Measurements from ENCODE around the gene TRIP10.
"Not testable (repeated sequence)": the region's sequence is repeated elsewhere in the genome, so short reads cannot be mapped to it uniquely, and the experiment has no call there.

Gene TRIP10, protein sequence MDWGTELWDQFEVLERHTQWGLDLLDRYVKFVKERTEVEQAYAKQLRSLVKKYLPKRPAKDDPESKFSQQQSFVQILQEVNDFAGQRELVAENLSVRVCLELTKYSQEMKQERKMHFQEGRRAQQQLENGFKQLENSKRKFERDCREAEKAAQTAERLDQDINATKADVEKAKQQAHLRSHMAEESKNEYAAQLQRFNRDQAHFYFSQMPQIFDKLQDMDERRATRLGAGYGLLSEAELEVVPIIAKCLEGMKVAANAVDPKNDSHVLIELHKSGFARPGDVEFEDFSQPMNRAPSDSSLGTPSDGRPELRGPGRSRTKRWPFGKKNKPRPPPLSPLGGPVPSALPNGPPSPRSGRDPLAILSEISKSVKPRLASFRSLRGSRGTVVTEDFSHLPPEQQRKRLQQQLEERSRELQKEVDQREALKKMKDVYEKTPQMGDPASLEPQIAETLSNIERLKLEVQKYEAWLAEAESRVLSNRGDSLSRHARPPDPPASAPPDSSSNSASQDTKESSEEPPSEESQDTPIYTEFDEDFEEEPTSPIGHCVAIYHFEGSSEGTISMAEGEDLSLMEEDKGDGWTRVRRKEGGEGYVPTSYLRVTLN

DNA sequence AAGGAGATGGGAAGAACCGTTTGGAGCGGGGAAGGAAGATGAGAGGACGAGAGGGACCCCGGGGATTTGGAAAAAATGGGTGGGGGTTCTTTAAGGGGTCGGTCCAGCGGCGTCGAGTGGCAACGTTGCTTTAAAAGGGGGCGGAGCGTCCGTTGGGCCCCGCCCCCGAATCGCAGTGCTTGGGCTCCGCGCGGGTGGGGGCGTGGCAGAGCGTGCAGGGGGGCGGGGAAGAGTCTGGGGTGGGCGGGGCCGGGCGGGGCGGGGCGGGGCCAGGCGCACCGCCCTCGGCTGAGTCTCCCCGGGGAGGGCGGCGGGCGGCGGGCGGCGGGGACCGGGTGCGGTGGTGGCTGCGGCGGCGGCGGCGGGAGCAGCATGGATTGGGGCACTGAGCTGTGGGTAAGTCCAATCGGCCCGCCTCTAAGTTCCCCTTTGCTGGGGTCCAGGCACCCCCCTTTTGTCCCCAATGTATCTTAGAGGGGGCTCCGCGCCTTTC, at the start of gene TRIP10:
Gene TRIP10, plus strand, starts transcription at position 291 of the 493 bp plus-strand sequence. Its CDS starts 82 bp downstream, at position 373.
- DNase-seq (ENCODE audit: low read depth in 1 of 2, low spot score in 1 of 2): peak; percentile 69 to 70

DNA sequence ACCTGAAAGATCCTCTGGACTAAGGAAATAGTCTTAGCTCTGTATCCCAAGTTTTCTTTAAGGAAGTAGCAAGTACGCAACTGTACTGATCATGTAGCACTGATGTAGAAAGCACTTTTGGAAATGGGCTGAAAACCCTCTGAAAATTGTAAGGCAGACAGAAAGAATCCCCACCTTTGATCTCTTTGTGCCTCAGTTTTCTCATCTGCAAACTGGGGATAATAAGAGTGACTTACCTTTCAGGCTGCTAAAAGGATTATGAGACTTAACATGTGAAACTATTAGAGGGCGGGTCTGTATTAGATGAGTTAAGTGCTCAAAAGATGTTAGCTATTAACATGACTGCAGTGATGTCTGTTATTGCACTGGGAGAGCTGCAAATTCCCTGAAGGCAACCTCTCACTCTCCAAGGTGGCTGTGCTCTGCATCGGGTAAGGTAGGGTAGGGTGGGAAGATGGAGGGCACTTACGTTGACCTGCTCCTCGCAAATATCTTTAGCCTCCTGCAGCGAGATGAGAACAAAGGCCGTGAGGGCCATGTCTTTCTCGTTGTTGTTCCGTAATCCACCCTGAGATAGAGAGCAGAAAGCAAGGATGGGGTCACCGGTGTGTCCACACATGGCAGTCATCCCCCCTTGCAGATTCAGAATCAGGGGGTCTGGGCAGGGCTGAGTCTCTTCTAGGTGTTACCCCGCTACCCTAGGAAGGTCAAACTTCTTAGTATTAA, 49.2 kb upstream of the TRIP10 start:
- no peak for DNase-seq (ENCODE audit: low read depth in 1 of 2, low spot score in 1 of 2)

DNA sequence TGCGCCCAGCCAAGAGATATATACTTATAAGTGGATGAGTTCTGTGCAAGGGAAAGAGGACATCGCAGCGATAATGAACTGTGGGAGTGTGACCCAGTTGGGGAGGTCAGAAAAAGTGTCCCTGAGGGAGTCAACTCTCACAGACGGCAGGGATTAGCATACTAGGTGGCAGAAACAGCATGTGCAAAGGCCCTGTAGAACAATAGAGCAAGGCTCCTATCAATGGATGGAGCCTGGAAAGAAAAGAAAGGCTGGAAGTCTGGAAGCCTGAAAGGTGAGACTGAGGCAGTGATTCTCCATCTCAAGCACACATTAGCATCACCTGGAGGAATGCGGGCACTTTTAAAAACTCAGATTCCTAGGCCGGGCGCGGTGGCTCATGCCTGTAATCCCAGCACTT, 48.1 kb upstream of the TRIP10 start:
- DNase-seq (ENCODE audit: low read depth in 1 of 2, low spot score in 1 of 2): no peak

DNA sequence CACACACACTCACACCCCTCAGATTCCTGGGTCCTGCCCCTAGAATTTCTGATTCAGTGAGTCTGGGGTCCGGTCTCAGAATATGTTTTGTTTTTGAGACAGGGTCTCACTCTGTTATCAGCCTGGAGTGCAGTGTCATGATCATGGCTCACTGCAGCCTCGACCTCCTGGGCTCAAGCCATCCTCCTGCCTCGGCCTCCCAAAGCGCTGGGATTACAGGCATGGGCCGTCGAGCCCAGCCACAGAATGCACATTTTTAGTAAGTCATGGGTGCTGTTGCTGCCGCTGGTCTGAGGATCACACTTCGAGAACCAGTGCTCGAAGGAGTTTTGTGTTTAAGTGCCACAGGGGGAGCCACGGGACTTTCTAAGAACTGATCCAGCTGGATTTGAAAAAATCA, 47.5 kb upstream of the TRIP10 start:
- DNase-seq (ENCODE audit: low read depth in 1 of 2, low spot score in 1 of 2): no peak

DNA sequence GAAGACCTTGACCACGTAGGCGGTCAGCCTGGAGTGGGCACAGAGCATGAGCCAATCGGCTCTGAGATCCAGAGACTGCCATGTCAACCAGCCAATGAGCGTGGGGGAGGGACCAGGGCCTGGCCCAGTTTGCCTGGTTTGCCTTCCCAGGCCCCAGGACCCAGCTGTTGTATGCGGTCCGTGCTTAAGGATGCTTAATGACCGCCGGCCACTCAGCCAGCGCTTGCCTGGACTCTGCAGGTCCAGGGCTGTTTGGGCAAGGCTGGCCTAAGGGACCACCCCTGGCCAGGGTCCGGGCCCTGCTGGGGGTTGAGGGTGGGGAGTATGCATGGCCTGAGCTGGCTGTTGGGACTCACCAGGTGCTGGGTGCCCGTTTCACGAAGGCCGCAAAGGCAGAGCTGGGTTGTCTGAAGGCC, 46.4 kb upstream of the TRIP10 start:
- DNase-seq (ENCODE audit: low read depth in 1 of 2, low spot score in 1 of 2): no peak

DNA sequence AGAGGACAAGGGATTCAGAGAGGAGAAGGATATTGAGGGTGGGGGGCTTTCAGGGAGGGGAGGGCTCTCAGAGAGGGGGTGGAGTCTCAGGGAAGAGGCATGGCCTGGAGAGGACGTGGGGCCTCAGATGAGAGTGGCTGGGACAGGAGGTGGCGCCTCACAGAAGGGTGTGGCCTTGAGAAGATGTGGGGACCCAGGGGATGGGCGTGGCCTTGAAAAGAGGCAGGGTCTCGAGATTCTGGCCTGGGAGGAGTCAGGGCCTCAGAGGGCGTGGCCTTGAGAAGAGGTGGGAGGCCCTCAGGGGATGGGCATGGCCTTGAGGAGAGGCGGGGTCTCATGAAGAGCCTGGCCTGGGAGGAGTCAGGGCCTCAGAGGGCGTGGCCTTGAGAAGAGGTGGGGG, 45.8 kb upstream of the TRIP10 start:
- DNase-seq (ENCODE audit: low read depth in 1 of 2, low spot score in 1 of 2): no peak

DNA sequence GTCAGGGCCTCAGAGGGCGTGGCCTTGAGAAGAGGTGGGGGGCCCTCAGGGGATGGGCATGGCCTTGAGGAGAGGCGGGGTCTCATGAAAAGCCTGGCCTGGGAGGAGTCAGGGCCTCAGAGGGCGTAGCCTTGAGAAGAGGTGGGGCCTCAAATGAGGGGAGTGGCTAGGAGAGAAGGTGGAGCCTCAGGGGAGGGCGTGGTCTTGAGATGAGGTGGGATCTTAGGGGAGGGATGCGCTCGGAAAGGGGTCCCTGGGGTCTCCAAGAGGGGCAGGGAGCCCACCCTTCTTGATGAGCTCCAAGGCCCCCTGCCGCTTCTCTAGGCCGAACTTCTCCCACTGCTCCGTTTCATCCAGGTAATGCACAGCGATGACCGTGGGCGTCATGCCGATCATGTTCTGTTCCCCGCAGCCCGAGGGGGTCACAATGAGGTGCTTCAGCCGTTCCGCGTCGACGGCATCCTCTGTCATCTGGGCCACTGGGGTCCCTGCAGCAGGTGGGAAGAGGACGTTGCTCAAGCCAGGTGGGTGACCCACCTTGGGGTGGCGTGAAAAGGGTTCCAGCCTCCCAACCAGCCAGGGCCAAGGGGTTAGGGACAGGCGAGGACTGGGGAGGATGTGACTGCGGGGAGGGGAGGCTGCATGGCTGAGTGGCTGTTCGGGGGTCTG, 45.2 kb upstream of the TRIP10 start:
- DNase-seq (ENCODE audit: low read depth in 1 of 2, low spot score in 1 of 2): no peak

DNA sequence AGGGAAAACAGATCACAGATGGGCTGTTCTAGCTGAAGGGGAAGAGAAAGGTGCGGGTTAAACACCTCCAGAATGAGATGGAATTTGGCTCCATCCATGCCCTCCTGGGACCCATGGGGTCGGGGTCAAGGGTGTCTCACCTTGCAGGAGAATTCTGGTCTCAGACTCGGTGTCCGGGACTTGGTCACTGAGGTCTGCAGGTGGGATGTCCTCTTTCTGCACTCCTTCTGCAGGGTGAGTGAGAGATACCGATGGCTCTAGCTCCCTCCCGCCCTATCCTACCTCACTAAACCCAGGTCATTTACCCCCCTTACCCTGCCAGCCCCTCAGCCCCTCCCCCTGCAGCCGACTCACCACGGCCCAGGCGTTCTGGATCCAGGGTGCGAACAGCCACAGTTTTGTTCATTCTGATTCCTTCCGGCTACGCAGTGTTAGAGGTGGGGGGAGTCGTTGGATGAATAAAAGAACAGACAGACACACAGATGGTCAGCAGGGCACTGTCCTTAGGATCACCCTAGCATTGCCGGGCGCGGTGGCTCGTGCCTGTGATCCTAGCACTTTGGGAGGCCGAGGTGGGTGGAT, 43.1 kb upstream of the TRIP10 start:
- no peak for DNase-seq (ENCODE audit: low read depth in 1 of 2, low spot score in 1 of 2)

DNA sequence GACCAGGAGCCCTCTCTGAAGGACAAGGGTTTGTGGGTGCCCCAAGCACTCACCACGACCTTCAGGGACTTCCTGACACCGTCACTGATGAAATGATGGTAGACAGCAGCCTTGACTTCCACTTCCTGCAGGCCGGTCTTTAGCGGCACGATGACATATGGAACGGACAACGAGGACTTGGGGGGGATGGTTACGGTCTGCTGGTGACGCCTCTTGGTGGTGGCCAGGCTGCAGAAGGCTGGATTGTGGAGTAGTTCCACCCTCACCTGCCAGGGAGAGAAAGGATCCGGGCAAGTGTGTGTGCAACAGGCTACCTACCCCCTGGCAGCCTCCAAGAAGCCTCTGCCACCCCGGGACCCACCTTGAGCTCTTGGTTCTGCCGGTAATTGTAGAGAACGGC, 42.2 kb upstream of the TRIP10 start:
- no peak for DNase-seq (ENCODE audit: low read depth in 1 of 2, low spot score in 1 of 2)

DNA sequence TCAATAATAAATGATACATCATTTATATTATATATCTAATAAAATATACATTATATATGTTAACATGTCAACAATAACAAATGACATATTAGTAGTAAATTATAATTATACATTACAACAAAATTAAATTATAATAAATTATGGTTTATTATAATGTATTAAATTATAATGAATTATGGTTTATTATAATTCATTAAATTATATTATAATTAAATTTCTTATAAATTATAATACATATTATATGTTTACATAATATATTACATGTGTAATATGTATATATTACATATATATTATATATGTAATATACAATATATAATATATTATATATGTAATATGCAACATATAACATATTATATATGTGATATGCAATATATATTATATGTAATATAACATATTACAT, 39.5 kb upstream of the TRIP10 start:
- no peak for DNase-seq (ENCODE audit: low read depth in 1 of 2, low spot score in 1 of 2)

DNA sequence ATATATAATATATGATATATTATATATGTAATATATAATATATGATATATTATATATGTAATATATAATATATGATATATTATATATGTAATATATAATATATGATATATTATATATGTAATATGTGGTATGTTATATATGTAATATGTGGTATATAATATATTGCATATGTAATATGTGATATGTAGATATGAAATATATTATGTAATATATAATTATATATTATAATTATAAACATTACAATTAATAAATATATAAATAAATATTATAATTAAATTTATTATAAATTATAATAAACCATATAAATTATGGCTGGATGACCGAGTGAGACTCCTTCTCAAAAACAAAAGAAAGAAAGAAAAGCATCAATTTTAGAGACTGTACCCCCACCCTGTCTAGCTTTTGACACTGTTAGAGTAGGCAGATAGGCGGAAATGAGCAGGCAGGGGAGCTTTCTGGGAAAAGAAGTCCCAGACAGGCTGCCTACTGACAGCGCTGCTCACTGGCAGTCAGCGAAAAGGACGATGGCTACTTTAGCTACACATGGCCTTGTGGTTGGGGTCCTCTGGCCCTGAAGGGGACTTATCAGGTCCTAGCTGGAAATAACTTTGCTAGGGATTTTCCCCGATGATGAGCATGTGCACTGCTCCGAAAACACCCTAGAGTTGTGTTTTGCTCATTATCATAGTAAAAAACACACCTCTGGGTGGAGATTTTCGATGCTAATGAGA, 38.7 kb upstream of the TRIP10 start:
- no peak for DNase-seq (ENCODE audit: low read depth in 1 of 2, low spot score in 1 of 2)

DNA sequence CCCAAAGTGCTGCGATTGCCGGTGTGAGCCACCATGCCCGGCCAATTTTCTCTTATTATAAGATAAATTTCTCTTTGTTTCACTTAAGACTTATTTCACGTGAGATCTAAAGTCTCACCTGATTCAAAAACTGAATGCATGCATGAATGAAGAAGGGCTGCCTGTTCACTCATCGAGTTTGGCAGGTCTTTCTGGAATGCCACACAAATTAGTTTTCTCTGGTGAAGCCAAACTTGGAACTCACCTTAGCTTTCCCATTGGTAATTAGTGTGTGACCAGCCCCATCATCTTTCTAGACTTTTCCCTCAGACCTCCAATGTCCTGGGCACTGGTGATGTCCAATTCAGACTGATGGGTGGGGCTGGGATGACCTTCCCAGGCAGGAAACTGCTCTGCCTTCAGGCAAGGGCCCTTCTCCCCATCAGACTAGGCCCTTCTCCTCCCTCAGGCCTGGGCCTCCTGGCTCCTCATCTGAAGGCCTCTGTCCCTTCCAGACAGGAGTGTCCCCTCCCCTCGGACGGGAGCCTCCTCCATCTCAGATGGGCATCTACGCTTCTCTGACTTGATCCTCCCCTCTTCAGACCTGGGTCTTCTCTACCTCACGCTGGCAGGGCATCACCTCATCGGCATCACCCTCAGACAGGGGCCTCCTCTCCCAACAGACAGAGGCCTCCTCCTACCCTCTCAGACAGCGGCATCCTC, 33.4 kb upstream of the TRIP10 start:
- DNase-seq (ENCODE audit: low read depth in 1 of 2, low spot score in 1 of 2): no peak

DNA sequence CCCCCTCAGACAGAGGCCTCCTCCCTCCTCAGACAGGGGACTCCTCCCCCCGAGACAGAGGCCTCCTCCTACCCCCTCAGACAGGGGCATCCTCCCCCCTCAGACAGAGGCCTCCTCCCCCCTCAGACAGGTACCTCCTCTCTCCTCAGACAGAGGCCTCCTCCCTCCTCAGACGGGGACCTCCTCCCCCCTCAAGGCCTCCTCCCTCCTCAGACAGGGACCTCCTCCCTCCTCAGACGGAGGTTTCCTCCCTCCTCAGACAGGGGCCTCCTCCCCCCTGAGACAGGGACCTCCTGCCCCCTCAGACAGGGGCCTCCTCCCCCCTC, 32.9 kb upstream of the TRIP10 start:
- no peak for DNase-seq (ENCODE audit: low read depth in 1 of 2, low spot score in 1 of 2)

DNA sequence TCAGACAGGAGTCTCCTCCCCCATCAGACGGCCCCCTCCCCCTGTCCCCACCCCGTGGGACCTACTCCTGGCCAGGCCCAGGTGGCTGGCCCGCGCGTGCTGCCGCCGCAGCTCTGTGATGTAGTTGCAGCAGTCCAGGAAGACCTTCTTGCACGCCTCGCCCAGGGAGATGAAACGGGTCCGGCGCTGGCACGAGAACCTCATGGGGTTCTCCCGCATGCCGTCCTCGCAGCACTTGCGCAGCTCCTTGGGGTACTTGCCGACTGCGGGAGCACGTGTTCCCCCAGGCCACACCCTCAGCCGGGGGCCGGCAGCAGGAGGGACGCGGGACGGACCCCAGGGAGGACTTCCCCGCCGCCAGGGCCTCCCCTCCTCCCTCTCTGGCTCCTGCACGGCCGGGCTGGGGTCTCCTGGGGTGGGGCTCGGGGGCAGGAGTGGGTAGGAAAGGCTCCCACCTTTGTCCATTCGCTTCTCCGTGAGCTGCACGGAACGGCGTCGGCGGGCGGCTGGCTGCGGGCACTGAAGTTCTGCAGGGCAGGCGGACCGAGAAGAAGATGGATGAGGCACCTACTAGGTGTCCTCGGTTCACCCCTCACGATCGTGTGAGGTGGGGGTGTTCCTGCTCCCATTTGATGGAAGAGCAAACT, 32.3 kb upstream of the TRIP10 start:
- no peak for DNase-seq (ENCODE audit: low read depth in 1 of 2, low spot score in 1 of 2)

DNA sequence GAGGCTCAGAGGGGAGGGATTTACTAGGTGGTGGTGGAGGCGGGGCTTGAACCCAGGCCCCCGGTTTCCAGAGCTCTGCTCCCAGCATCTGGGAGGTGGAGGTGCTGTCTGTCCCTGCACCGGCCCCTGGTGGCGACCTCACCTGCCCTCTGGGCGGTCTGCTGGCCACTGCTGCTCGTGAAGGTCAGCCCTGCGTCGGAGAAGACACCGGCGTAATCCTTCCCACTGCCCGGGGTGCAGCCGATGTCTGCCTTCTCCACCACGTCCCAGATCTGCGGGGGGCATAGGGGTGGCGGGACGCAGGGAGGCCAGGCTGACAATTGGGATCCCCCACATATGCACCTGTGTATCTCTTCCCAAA, 31.8 kb upstream of the TRIP10 start:
- DNase-seq (ENCODE audit: low read depth in 1 of 2, low spot score in 1 of 2): no peak

DNA sequence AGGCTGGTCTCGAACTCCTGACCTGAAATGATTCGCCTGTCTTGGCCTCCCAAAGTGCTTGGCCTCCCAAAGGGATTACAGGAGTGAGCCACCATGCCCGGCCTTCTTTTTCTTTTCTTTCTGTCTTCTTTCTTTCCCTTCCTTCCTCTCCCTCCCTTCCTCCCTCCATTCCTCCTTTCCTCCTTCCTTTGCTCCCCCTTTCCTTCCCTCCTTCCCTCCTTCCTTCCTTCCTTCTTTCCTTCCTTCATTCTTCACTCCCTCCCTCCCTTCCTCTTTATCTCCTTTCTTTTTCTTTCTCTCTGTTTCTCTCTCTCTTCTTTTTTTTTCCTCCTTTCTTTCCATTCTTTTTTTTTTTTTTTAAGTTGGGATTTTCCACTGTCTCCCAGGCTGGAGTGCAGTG, 31.1 kb upstream of the TRIP10 start:
- no peak for DNase-seq (ENCODE audit: low read depth in 1 of 2, low spot score in 1 of 2)

DNA sequence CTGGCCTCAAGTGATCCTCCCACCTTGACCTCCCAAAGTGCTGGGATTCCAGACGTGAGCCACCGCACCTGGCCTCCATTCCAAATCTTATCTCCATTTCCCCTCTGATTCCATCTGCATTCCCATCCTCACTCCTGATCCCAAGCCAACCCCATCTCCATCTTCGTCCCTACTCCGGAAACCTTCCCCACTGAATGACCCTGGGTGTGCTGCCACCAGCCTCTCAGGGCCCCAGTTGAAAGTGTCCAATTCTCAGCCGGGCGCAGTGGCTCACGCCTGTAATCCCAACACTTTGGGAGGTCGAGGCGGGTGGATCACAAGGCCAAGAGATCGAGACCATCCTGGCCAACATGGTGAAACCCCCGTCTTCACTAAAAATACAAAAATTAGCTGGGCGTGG, 30.6 kb upstream of the TRIP10 start:
- not testable (repeated sequence) for DNase-seq (ENCODE audit: low read depth in 1 of 2, low spot score in 1 of 2)

DNA sequence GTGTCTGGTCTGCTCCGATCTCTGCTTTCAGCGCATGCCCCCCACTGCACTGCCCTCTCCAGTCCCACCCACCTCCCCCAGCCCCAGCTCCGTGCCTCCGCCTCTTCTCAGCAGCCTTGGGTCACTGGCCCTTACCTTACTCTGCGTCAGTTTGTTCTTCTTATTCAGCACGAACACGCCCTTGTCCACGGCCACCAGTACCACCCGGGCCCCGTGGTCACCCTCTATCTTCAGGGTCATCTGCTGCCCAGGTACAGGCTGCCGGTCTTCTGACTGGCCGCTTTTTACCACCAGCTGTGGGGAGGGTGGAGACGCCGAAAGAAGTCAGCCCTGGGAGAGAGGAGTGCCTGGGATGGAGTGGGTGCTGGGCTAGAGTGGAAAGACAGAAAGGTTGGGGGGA, 29.9 kb upstream of the TRIP10 start:
- no peak for DNase-seq (ENCODE audit: low read depth in 1 of 2, low spot score in 1 of 2)

DNA sequence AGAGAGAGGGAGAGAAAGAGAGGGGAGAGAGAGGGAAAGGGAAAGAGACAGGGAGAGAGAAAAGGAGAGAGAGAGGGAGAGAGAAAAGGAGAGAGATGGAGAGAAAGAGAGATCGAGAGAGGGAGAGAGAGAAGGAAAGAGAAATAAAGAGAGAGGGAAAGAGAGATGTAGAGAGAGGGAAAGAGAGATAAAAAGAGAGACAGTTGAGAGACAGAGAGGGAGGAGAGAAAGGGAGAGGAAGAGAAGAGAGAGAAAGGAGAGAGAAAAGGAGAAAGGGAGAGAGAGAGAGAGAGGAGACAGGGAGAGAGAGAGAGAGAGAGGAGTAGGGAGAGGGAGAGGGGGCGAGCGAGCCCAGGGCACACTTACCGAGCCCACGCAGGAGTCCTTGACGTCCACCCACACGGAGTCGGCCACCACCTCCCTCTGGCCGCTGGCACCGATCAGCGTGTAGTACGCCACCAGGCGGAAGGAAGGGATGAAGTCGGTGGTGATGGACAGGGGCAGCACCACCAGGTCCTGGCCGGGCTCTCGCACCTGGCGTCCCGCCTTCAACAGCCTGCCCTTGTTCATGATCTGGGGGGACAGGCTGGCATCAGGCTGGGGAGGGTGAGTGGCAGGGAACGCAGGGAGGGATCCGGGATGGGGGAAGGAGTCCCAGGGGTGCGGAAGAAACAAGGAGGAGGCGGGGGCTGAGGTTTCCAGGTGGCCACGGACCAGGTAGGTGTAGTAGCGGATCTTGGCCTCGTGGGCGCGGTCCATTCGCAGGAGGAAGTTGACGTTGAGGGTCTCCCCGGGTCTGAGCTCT, 29.0 kb upstream of the TRIP10 start:
- DNase-seq (ENCODE audit: low read depth in 1 of 2, low spot score in 1 of 2): no peak
